Panc1 (cell line): ENCODE results near the gene DAD1. TPM values are rescaled to one million over a fixed set of nuclear protein-coding genes. Genes with fewer than 3 reads are reported as not detected.

Source experiments
- ATAC-seq: fragments of 200-7000 bp; cut with Tn5 transposase; 2 replicates; pipeline ENCODE4 v1.9.1; 2020; ENCODE audit warnings: mild to moderate bottlenecking, moderate library complexity
- BruUV-seq: library from RNA; stranded (reverse); fragments of 400-500 nt; replicated peaks from 2 replicates; lab custom pipeline; 2021; lab: Mats Ljungman, UMichigan
- CTCF ChIA-PET: fragments of 300-600 bp; sonication (Branson Sonifier 250); formaldehyde crosslinking; loops from one replicate; lab custom pipeline; 2022; ENCODE audit warnings: antibody characterized with exemption; lab: Charles Lee
- POLR2A ChIA-PET: fragments of 300-600 bp; sonication (Branson Sonifier 250); formaldehyde crosslinking; loops from one replicate; lab custom pipeline; 2022; ENCODE audit warnings: antibody characterized with exemption; lab: Charles Lee
- DNase-seq: peaks from one replicate; pipeline ENCODE4 v3.0.0-alpha.2; 2010; ENCODE audit warnings: low read depth, low spot score
- H3K27ac ChIP-seq: 2 replicates; pipeline ENCODE4 v1.5.1; 2011; ENCODE audit warnings: mild to moderate bottlenecking, low read length, inconsistent platforms
- H3K27me3 ChIP-seq: fragments of 200-500 bp; sonication (Bioruptor generic); 2 replicates; pipeline ENCODE4 v1.6.0; 2014; ENCODE audit warnings: low read length, inconsistent platforms; ENCODE audit not compliant: control insufficient read depth, insufficient read depth
- H3K36me3 ChIP-seq: fragments of 200-500 bp; sonication (Bioruptor generic); 2 replicates; pipeline ENCODE4 v1.5.1; 2014; ENCODE audit warnings: inconsistent platforms, mild to moderate bottlenecking, low read length, moderate library complexity; ENCODE audit not compliant: control insufficient read depth, insufficient read depth
- H3K4me1 ChIP-seq: 2 replicates; pipeline ENCODE4 v1.5.1; 2011; ENCODE audit warnings: inconsistent platforms, mild to moderate bottlenecking, low read length, moderate library complexity; ENCODE audit not compliant: control insufficient read depth, insufficient read depth
- H3K4me3 ChIP-seq, 2 experiments: 2 replicates each; pipeline ENCODE4 v1.5.1; 2011 to 2012; ENCODE audit warnings: low read depth in 2 of 2, low read length in 2 of 2, mild to moderate bottlenecking in 2 of 2, inconsistent platforms in 1 of 2, moderate library complexity in 1 of 2
- H3K9me3 ChIP-seq: fragments of 200-500 bp; sonication (Bioruptor generic); 2 replicates; pipeline ENCODE4 v1.5.1; 2014; ENCODE audit warnings: low read depth, mild to moderate bottlenecking, inconsistent platforms, low read length, moderate library complexity; ENCODE audit not compliant: control insufficient read depth, insufficient read depth
- POLR2AphosphoS5 ChIP-seq: IDR thresholded peaks from 2 replicates; pipeline ENCODE4 v1.6.1; 2012; ENCODE audit warnings: mild to moderate bottlenecking, low read depth, low read length, moderate library complexity
- SIN3A ChIP-seq: IDR thresholded peaks from 2 replicates; pipeline ENCODE4 v1.6.1; 2012; ENCODE audit warnings: low read depth, mild to moderate bottlenecking, low read length, moderate library complexity, borderline replicate concordance; ENCODE audit not compliant: insufficient read depth
- TCF7L2 ChIP-seq: IDR thresholded peaks from 2 replicates; pipeline ENCODE4 v1.6.1; 2011; ENCODE audit warnings: mild to moderate bottlenecking, low read depth, low read length, inconsistent platforms
- in situ Hi-C: cut with HindIII; loops from 2 replicates; pipeline ENCODE4 v1.10.0; 2016; ENCODE audit warnings: low sequenced_read_pairs, low pct_unique_long_range_greater_than_20kb
- intact Hi-C: fragments of 100-400 bp; cut with micrococcal nuclease; formaldehyde crosslinking; loops from one replicate; pipeline ENCODE4 v1.10.0; 2022; ENCODE audit not compliant: unreplicated experiment
- total RNA-seq: library from RNA; stranded (reverse); gene quantifications from one replicate; pipeline ENCODE4 v1.2.1, GENCODE V29; 2021; ENCODE audit not compliant: unreplicated experiment
- TF ChIP-seq, protein P1 (sequence below), 2 experiments: IDR thresholded peaks; 2 replicates each; pipeline ENCODE4 v1.6.1; 2011 to 2012; ENCODE audit warnings: low read depth in 2 of 2, control low read depth in 1 of 2, low read length in 1 of 2, mild to moderate bottlenecking in 1 of 2, moderate library complexity in 1 of 2; ENCODE audit not compliant: insufficient read depth in 1 of 2
- TF ChIP-seq, protein P2 (sequence below): fragments of 450-650 bp; IDR thresholded peaks from 2 replicates; pipeline ENCODE4 v1.5.1; 2017; ENCODE audit warnings: mild to moderate bottlenecking

The DAD1 gene
- total RNA-seq, 1 experiment from 2014 or later: 163 TPM

DNA sequence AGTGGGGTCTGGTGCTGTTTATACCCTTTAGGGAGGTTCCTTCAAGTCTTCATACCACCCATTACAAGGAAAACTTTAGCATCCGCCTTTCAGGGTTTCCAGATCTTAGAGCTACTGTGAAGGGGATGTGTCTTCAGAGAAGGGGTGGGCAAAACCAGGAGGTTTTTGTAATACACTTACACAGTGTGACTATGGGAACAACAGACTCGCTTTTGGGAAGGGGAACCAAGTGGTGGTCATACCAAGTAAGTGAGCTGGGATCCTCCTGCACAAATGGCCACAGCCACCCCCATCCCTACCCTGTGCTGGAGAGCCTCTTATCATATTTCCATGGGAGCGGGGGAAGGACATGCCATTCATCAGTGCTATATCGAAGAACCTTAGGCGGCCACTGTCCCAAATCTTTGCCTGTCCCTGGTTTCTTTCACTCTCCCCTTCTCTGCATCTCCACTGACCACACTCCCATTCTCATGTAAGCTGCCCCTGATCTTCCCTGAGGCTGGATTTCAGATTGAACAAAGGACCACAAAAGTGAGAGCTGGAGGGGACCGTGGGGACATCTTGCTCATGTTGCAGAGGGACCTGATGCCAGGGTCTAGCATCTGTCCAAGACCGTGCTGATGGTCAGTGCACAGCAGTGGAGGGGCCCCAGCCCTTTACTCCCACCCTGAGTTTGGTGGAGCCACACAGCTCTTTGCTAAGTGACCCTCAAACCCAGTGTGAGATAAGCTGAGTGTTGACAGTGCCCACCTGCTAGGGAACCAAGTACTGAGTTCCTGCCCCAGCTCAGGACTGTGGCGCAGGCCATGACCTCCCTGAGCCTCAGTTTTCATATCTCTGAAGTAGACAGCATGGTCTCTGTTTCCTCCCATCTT is 51.4 kb downstream of the DAD1 start:
- POLR2A ChIA-PET: interaction anchor here (0.5 kb wide), 1 partner anchor 53 kb away, joined by 7 read pairs; no protein-coding TSS in a partner anchor
- BruUV-seq: no TSS peak

DNA sequence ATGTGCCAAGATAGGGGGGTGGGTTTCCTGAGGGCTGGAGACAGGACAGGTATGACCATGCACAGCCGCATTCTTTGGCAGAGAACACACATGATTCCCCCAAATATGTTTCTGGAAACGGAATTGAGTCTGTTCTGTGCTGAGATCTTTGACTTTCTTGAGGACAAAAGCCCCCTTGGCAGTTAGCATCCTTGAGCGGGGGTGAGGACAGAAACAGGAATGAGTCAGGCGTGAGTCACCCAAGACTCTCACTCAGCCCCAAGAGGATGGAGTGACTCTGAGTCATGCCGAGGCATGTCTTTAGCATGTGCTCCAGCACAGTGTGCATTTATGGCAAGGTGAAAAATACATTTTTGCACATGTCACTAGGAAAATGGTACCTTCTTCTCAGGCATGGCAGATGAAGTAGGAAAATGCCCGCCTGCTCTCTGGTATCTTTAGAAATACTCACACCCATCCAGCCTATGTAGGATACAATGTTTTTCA is 52.1 kb downstream of the DAD1 start:
- ChIA-PET CTCF (interaction anchor here (0.6 kb wide), 1 partner anchor 55 kb away, joined by 3 read pairs; no protein-coding TSS in a partner anchor), POLR2A (no interaction called here)
- ATAC-seq (peak; percentile 91), DNase-seq (peak; percentile 61)
- no peak for TF ChIP-seq POLR2AphosphoS5
- TF ChIP-seq TCF7L2: no peak
- intact Hi-C loops (no loop called here), in situ Hi-C loops (no loop called here)
- Histone ChIP-seq H3K9me3 (no peaks in the 10 kb centered on the region), H3K36me3 (no peaks in the 10 kb centered on the region), H3K27me3 (no peaks in the 10 kb centered on the region), H3K27ac (no peak overlapping the region), H3K4me3 (no peak overlapping the region), H3K4me1 (no peaks in the 10 kb centered on the region)
- no TSS peak for BruUV-seq

More for the DNA sequence above, 51.4 kb downstream of the DAD1 start:
- no peaks in the 10 kb centered on the region for H3K27me3 ChIP-seq
- intact Hi-C loops: no loop called here
- no peaks in the 10 kb centered on the region for H3K4me1 ChIP-seq
- in situ Hi-C loops: no loop called here
- H3K27ac ChIP-seq: no peak overlapping the region
- no peak overlapping the region for H3K4me3 ChIP-seq
- no peaks in the 10 kb centered on the region for H3K9me3 ChIP-seq
- no peak for DNase-seq
- no peak for TF ChIP-seq SIN3A
- TF ChIP-seq, protein P1, sequence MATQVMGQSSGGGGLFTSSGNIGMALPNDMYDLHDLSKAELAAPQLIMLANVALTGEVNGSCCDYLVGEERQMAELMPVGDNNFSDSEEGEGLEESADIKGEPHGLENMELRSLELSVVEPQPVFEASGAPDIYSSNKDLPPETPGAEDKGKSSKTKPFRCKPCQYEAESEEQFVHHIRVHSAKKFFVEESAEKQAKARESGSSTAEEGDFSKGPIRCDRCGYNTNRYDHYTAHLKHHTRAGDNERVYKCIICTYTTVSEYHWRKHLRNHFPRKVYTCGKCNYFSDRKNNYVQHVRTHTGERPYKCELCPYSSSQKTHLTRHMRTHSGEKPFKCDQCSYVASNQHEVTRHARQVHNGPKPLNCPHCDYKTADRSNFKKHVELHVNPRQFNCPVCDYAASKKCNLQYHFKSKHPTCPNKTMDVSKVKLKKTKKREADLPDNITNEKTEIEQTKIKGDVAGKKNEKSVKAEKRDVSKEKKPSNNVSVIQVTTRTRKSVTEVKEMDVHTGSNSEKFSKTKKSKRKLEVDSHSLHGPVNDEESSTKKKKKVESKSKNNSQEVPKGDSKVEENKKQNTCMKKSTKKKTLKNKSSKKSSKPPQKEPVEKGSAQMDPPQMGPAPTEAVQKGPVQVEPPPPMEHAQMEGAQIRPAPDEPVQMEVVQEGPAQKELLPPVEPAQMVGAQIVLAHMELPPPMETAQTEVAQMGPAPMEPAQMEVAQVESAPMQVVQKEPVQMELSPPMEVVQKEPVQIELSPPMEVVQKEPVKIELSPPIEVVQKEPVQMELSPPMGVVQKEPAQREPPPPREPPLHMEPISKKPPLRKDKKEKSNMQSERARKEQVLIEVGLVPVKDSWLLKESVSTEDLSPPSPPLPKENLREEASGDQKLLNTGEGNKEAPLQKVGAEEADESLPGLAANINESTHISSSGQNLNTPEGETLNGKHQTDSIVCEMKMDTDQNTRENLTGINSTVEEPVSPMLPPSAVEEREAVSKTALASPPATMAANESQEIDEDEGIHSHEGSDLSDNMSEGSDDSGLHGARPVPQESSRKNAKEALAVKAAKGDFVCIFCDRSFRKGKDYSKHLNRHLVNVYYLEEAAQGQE (IDR thresholded peaks at IDR 0.05; ENCODE audit: insufficient read depth in 1 of 2, low read depth in 2 of 2, low read length in 1 of 2): no peak
- TF ChIP-seq POLR2AphosphoS5: no peak
- no peak for TF ChIP-seq TCF7L2
- TF ChIP-seq, protein P2, sequence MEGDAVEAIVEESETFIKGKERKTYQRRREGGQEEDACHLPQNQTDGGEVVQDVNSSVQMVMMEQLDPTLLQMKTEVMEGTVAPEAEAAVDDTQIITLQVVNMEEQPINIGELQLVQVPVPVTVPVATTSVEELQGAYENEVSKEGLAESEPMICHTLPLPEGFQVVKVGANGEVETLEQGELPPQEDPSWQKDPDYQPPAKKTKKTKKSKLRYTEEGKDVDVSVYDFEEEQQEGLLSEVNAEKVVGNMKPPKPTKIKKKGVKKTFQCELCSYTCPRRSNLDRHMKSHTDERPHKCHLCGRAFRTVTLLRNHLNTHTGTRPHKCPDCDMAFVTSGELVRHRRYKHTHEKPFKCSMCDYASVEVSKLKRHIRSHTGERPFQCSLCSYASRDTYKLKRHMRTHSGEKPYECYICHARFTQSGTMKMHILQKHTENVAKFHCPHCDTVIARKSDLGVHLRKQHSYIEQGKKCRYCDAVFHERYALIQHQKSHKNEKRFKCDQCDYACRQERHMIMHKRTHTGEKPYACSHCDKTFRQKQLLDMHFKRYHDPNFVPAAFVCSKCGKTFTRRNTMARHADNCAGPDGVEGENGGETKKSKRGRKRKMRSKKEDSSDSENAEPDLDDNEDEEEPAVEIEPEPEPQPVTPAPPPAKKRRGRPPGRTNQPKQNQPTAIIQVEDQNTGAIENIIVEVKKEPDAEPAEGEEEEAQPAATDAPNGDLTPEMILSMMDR: no peak
- CTCF ChIA-PET: interaction anchor here (0.6 kb wide), 1 partner anchor 56 kb away, joined by 3 read pairs; no protein-coding TSS in a partner anchor
- no peak for ATAC-seq
- H3K36me3 ChIP-seq: no peaks in the 10 kb centered on the region
